Measurements from ENCODE around the gene VWF.

GRCh38 chr12:6059860-6060565 lies 64.5 kb downstream of the VWF start:
- TF ChIP-seq POLR2A (IDR thresholded peaks at IDR 0.05; ENCODE audit: low read depth, low read length) (no peak), CTCF (conservative IDR thresholded peaks at IDR 0.05; ENCODE audit: low read depth, low read length) (no peak), MAFK (IDR thresholded peaks at IDR 0.05; ENCODE audit: low read depth, low read length) (no peak), RAD21 (IDR thresholded peaks at IDR 0.05; ENCODE audit: low read length) (no peak), BHLHE40 (IDR thresholded peaks at IDR 0.05; ENCODE audit: low read depth, low read length) (no peak), USF2 (IDR thresholded peaks at IDR 0.05; ENCODE audit: low read depth, low read length) (no peak), FOS (IDR thresholded peaks at IDR 0.05; ENCODE audit: low read depth, low read length) (no peak), NFE2L2 (IDR thresholded peaks at IDR 0.05; ENCODE audit: low read depth, low read length) (no peak), MXI1 (IDR thresholded peaks at IDR 0.05; ENCODE audit: borderline replicate concordance, low read depth, low read length) (no peak)

Data from IMR-90 (cell line).